SK-N-SH (cell line): Measurements from ENCODE around the gene C11orf58. TPM values are rescaled to one million over a fixed set of nuclear protein-coding genes. Genes with fewer than 3 reads are reported as not detected.

Source experiments
- CTCF ChIA-PET: fragments of 300-600, 350-600 bp; formaldehyde crosslinking; extraction: SDS; loops from one replicate; lab custom pipeline; 2021; lab: Yijun Ruan, JAX
- POLR2A ChIA-PET: fragments of 350-600 bp; sonication (Branson Sonifier 250); formaldehyde crosslinking; extraction: SDS; loops from one replicate; lab custom pipeline; 2020; ENCODE audit warnings: antibody characterized with exemption, inconsistent platforms; lab: Yijun Ruan, JAX
- DNase-seq: peaks from one replicate; pipeline ENCODE4 v3.0.0; 2012
- H2AFZ ChIP-seq: fragments of 200-600 bp; sonication (generic); 2 replicates; pipeline ENCODE4 v1.8.1; 2016; ENCODE audit warnings: antibody characterized with exemption, mild to moderate bottlenecking, low read depth
- H3F3A ChIP-seq: fragments of 200-600 bp; sonication (generic); replicated peaks from 2 replicates; pipeline ENCODE3; 2016; ENCODE audit warnings: antibody characterized with exemption, mild to moderate bottlenecking; ENCODE audit not compliant: insufficient read depth
- H3K27ac ChIP-seq, 2 experiments: fragments of 200-500 bp in 1 of 2; fragments of 200-600 bp in 1 of 2; sonication (Bioruptor generic) in 1 of 2; sonication (generic), shearing (Covaris generic) in 1 of 2; 2 replicates each; pipeline versions ENCODE4 v1.5.1 to v1.6.1; 2014 to 2016; ENCODE audit warnings: low read depth in 2 of 2, inconsistent platforms in 1 of 2, low read length in 1 of 2, mild to moderate bottlenecking in 1 of 2, mixed read lengths in 1 of 2
- H3K27me3 ChIP-seq: fragments of 200-600 bp; sonication (generic), shearing (Covaris generic); 2 replicates; pipeline ENCODE4 v1.6.1; 2016; ENCODE audit warnings: mixed run types; ENCODE audit not compliant: insufficient read depth
- H3K36me3 ChIP-seq, 2 experiments: fragments of 200-500 bp in 1 of 2; fragments of 200-600 bp in 1 of 2; sonication (Bioruptor generic) in 1 of 2; sonication (generic) in 1 of 2; replicated peaks in 1 of 2; 2 replicates each; pipeline versions ENCODE3 to v1.5.1; 2014 to 2016; ENCODE audit warnings: low read length in 1 of 2, mild to moderate bottlenecking in 1 of 2; ENCODE audit not compliant: insufficient read depth in 2 of 2, control insufficient read depth in 1 of 2
- H3K4me1 ChIP-seq, 2 experiments: fragments of 200-500 bp in 1 of 2; fragments of 200-600 bp in 1 of 2; sonication (Bioruptor generic) in 1 of 2; sonication (generic), shearing (Covaris generic) in 1 of 2; 2 replicates each; pipeline versions ENCODE4 v1.5.1 to v1.6.1; 2014 to 2016; ENCODE audit warnings: low read depth in 1 of 2, low read length in 1 of 2, mixed run types in 1 of 2; ENCODE audit not compliant: insufficient read depth in 2 of 2, control insufficient read depth in 1 of 2
- H3K4me2 ChIP-seq: fragments of 200-600 bp; sonication (generic), shearing (Covaris generic); 2 replicates; pipeline ENCODE4 v1.6.1; 2017; ENCODE audit warnings: mixed run types
- H3K4me3 ChIP-seq, 2 experiments: fragments of 200-500 bp in 1 of 2; fragments of 200-600 bp in 1 of 2; sonication (Bioruptor generic) in 1 of 2; sonication (generic), shearing (Covaris generic) in 1 of 2; 2 replicates each; pipeline versions ENCODE4 v1.5.1 to v1.8.1; 2014 to 2016; ENCODE audit warnings: low read depth in 2 of 2, inconsistent platforms in 1 of 2, low read length in 1 of 2, mild to moderate bottlenecking in 1 of 2, mixed read lengths in 1 of 2, moderate library complexity in 1 of 2
- H3K79me2 ChIP-seq: fragments of 200-600 bp; sonication (generic); 2 replicates; pipeline ENCODE4 v1.8.1; 2017; ENCODE audit warnings: mild to moderate bottlenecking; ENCODE audit not compliant: insufficient read depth
- H3K9ac ChIP-seq: fragments of 200-600 bp; sonication (generic); 2 replicates; pipeline ENCODE4 v1.6.1; 2017; ENCODE audit warnings: mixed run types
- H3K9me2 ChIP-seq: fragments of 200-600 bp; sonication (generic); 2 replicates; pipeline ENCODE4 v1.6.1; 2017; ENCODE audit warnings: mixed run types
- H3K9me3 ChIP-seq: fragments of 200-600 bp; sonication (generic); 2 replicates; pipeline ENCODE4 v1.6.1; 2017; ENCODE audit warnings: mixed run types, mild to moderate bottlenecking, moderate library complexity
- H4K20me1 ChIP-seq: fragments of 200-600 bp; sonication (generic); 2 replicates; pipeline ENCODE4 v1.6.1; 2017; ENCODE audit warnings: mild to moderate bottlenecking, mixed run types; ENCODE audit not compliant: insufficient read depth
- ELF1 ChIP-seq: IDR thresholded peaks from 2 replicates; pipeline ENCODE4 v1.4.0; 2012
- EP300 ChIP-seq, 2 experiments: IDR thresholded peaks; 2 replicates each; pipeline versions ENCODE4 v1.4.0 to v1.6.1; 2012; ENCODE audit warnings: borderline replicate concordance in 1 of 2, low read depth in 1 of 2, low read length in 1 of 2
- FOSL2 ChIP-seq: IDR thresholded peaks from 2 replicates; pipeline ENCODE4 v1.4.0; 2012; ENCODE audit warnings: low read depth, mild to moderate bottlenecking, moderate library complexity, borderline replicate concordance
- JUND ChIP-seq: IDR thresholded peaks from 2 replicates; pipeline ENCODE4 v1.4.0; 2012
- MEF2A ChIP-seq: IDR thresholded peaks from 2 replicates; pipeline ENCODE4 v1.4.0; 2012; ENCODE audit warnings: low read depth, borderline replicate concordance
- MXI1 ChIP-seq: IDR thresholded peaks from 2 replicates; pipeline ENCODE4 v1.6.1; 2012; ENCODE audit warnings: mild to moderate bottlenecking, low read depth, low read length, improper control_type of control experiment
- RCOR1 ChIP-seq: fragments of 150-350 bp; IDR thresholded peaks from 2 replicates; pipeline ENCODE4 v1.6.1; 2017; ENCODE audit warnings: antibody characterized with exemption, low read length
- RFX5 ChIP-seq: IDR thresholded peaks from 2 replicates; pipeline ENCODE4 v1.6.1; 2012; ENCODE audit warnings: mild to moderate bottlenecking, improper control_type of control experiment, low read length
- RXRA ChIP-seq: IDR thresholded peaks from 2 replicates; pipeline ENCODE4 v1.4.0; 2012; ENCODE audit warnings: low read depth, mild to moderate bottlenecking, borderline replicate concordance
- SIN3A ChIP-seq: IDR thresholded peaks from 2 replicates; pipeline ENCODE4 v1.6.1; 2012; ENCODE audit warnings: low read depth, mild to moderate bottlenecking, low read length, moderate library complexity, borderline replicate concordance
- SMC3 ChIP-seq: IDR thresholded peaks from 2 replicates; pipeline ENCODE4 v1.6.1; 2012; ENCODE audit warnings: low read depth, low read length, improper control_type of control experiment
- TAF1 ChIP-seq: IDR thresholded peaks from 2 replicates; pipeline ENCODE4 v1.6.1; 2012; ENCODE audit warnings: low read depth, mild to moderate bottlenecking, low read length, moderate library complexity, borderline replicate concordance
- TCF12 ChIP-seq: IDR thresholded peaks from 2 replicates; pipeline ENCODE4 v1.4.0; 2012
- WGBS: methylation state at CpG from one replicate; pipeline ENCODE4 v1.1.6; 2017; ENCODE audit warnings: low lambda C conversion rate; 5-methylcytosine and 5-hydroxymethylcytosine counted together
- polyA plus RNA-seq, 3 experiments: library from polyadenylated mRNA; depleted of rRNA; stranded (reverse); fragments of >200 nt; gene quantifications; 2 replicates each; pipeline ENCODE4 v1.2.3, GENCODE V29; 2012
- TF ChIP-seq, protein P1 (sequence below): IDR thresholded peaks from 2 replicates; pipeline ENCODE4 v1.4.0; 2012; ENCODE audit warnings: low read depth, borderline replicate concordance
- TF ChIP-seq, protein P2 (sequence below): IDR thresholded peaks from 2 replicates; pipeline ENCODE4 v1.6.1; 2012; ENCODE audit warnings: mild to moderate bottlenecking, low read depth, low read length, moderate library complexity
- TF ChIP-seq, protein P3 (sequence below): fragments of 200-600 bp; sonication (generic); IDR thresholded peaks from 2 replicates; pipeline ENCODE4 v1.6.1; 2017; ENCODE audit warnings: antibody characterized with exemption, mild to moderate bottlenecking, moderate library complexity
- TF ChIP-seq, protein P4 (sequence below): fragments of 150-350 bp; IDR thresholded peaks from 2 replicates; pipeline ENCODE4 v1.6.1; 2017; ENCODE audit warnings: antibody characterized with exemption, low read length, low read depth, borderline replicate concordance

The C11orf58 gene
- polyA plus RNA-seq, 1 of the 3 experiments (the other 2 are of a cell fraction) = 150 TPM

DNA sequence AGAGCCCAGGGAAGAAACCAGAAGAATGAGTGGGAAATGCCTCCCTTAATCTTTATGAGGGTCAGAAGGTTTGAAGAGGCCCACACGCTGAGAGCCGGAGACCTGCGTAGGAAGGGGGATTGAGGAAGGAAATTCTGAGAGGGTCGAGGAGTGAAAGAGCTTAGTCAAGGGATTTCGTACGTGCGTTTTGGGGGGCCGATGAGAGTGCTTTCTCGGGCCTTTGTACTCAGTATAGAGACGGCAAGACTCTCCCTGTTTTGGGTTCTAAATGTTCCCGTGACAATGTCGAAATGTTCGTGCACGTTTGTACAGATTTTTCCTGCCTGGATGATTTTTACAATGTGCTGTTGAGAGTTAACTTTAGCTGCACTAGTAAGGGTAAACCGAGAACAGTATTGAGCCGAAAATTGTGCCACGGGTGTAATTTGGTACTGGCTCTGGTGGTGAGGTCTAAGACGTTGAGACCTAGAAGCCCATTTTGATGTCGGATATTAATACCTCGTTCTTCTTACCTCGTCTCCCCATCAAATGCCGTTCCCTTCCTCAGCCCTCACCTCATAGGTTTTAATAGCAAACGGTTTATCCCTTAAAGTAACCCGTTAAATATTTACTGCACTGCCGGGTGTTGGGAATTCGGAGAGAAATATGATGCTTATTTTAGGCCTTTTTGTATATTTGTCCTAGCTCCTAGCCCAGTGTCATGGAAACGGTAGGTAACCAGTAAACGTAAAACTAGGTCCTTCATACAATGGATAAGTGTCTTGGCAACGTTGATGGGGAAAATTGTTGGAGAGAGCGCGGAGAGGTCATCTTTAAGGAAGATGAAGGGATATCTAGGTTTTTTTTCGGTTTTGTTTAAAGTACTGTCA is 734 bp downstream of the C11orf58 start:
- ChIA-PET POLR2A (interaction anchor here (0.8 to 1.5 kb wide), 5 partner anchors 10 to 1450 kb away, joined by 3 to 4 read pairs (median 4); no protein-coding TSS in a partner anchor), CTCF (interaction anchor here (1.5 to 1.6 kb wide), 2 partner anchors 11 to 45 kb away, joined by 4 read pairs; no protein-coding TSS in a partner anchor)
- Histone ChIP-seq H3K4me2 (peak overlapping the region; percentile 79), H3K36me3 (peaks cover 15 to 22% of the 10 kb centered on the region in 2 experiments), H3K27ac (peak overlapping the region; percentile 82 to 97), H3K9me2 (no peaks in the 10 kb centered on the region), H3K9me3 (no peaks in the 10 kb centered on the region), H4K20me1 (peaks cover 41% of the 10 kb centered on the region), H3K4me3 (peak overlapping the region; percentile 75 to 77), H3K27me3 (no peaks in the 10 kb centered on the region)
- TF ChIP-seq RFX5 (no peak), RCOR1 (no peak), MXI1 (0 out of 2 replicates have a peak, but pooled peaks have one; percentile 9)
- TF ChIP-seq, all 33 proteins: peak for 1
- peak overlapping the region; percentile 78 for H2AFZ ChIP-seq
- H3F3A ChIP-seq = no peaks in the 10 kb centered on the region
- H3K4me1 ChIP-seq = peaks cover 4 to 11% of the 10 kb centered on the region in 2 experiments; a peak in 2 of 4 replicates
- 3% methylated on average over 32 of the region's 32 CpGs for WGBS
- DNase-seq = peak; percentile 17
- H3K9ac ChIP-seq = peak overlapping the region; percentile 97
- peaks cover 57% of the 10 kb centered on the region for H3K79me2 ChIP-seq

DNA sequence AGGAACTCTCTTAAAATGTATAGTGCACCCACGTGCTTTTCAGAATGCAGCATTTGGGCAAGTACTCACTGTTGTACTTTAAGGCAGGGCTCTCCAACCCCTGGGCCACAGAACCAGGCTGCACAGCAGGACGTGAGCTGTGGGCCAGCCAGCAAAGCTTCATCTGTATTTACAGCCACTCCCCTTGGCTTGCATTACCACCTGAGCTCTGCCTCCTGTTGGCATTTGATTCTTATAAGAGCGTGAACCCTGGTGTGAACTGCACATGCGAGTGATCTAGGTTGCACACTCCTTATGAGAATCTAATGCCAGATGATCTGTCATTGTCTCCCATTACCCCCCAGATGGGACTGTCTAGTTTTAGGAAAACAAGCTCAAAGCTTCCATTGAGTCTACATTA is 3.0 kb downstream of the C11orf58 start:
- Histone ChIP-seq H3K36me3 (peaks cover 38 to 45% of the 10 kb centered on the region in 2 experiments), H3K4me1 (peaks cover 4 to 11% of the 10 kb centered on the region in 2 experiments; a peak in 2 of 4 replicates), H3K4me2 (no peak overlapping the region), H3K9ac (no peak overlapping the region), H3K4me3 (no peak overlapping the region), H3K27ac (no peak overlapping the region), H2AFZ (no peak overlapping the region), H3K9me3 (no peaks in the 10 kb centered on the region), H3F3A (no peaks in the 10 kb centered on the region), H3K9me2 (no peaks in the 10 kb centered on the region), H4K20me1 (peaks cover 61% of the 10 kb centered on the region), H3K27me3 (no peaks in the 10 kb centered on the region), H3K79me2 (peaks cover 80% of the 10 kb centered on the region)
- no peak for DNase-seq
- ChIA-PET CTCF (interaction anchor here (1.5 kb wide), 1 partner anchor 44 kb away, joined by 4 read pairs; no protein-coding TSS in a partner anchor), POLR2A (no interaction called here)
- 96% methylated on average over 4 of the region's 4 CpGs for WGBS
- TF ChIP-seq JUND = no peak
- no peak for TF ChIP-seq ELF1
- TF ChIP-seq, protein P1, sequence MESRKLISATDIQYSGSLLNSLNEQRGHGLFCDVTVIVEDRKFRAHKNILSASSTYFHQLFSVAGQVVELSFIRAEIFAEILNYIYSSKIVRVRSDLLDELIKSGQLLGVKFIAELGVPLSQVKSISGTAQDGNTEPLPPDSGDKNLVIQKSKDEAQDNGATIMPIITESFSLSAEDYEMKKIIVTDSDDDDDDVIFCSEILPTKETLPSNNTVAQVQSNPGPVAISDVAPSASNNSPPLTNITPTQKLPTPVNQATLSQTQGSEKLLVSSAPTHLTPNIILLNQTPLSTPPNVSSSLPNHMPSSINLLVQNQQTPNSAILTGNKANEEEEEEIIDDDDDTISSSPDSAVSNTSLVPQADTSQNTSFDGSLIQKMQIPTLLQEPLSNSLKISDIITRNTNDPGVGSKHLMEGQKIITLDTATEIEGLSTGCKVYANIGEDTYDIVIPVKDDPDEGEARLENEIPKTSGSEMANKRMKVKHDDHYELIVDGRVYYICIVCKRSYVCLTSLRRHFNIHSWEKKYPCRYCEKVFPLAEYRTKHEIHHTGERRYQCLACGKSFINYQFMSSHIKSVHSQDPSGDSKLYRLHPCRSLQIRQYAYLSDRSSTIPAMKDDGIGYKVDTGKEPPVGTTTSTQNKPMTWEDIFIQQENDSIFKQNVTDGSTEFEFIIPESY = no peak
- no peak for TF ChIP-seq SIN3A
- TF ChIP-seq EP300 (IDR thresholded peaks at IDR 0.05; ENCODE audit: borderline replicate concordance in 1 of 2, low read depth in 1 of 2, low read length in 1 of 2) = no peak
- no peak for TF ChIP-seq SMC3
- TF ChIP-seq, protein P2, sequence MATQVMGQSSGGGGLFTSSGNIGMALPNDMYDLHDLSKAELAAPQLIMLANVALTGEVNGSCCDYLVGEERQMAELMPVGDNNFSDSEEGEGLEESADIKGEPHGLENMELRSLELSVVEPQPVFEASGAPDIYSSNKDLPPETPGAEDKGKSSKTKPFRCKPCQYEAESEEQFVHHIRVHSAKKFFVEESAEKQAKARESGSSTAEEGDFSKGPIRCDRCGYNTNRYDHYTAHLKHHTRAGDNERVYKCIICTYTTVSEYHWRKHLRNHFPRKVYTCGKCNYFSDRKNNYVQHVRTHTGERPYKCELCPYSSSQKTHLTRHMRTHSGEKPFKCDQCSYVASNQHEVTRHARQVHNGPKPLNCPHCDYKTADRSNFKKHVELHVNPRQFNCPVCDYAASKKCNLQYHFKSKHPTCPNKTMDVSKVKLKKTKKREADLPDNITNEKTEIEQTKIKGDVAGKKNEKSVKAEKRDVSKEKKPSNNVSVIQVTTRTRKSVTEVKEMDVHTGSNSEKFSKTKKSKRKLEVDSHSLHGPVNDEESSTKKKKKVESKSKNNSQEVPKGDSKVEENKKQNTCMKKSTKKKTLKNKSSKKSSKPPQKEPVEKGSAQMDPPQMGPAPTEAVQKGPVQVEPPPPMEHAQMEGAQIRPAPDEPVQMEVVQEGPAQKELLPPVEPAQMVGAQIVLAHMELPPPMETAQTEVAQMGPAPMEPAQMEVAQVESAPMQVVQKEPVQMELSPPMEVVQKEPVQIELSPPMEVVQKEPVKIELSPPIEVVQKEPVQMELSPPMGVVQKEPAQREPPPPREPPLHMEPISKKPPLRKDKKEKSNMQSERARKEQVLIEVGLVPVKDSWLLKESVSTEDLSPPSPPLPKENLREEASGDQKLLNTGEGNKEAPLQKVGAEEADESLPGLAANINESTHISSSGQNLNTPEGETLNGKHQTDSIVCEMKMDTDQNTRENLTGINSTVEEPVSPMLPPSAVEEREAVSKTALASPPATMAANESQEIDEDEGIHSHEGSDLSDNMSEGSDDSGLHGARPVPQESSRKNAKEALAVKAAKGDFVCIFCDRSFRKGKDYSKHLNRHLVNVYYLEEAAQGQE = no peak
- TF ChIP-seq, protein P3, sequence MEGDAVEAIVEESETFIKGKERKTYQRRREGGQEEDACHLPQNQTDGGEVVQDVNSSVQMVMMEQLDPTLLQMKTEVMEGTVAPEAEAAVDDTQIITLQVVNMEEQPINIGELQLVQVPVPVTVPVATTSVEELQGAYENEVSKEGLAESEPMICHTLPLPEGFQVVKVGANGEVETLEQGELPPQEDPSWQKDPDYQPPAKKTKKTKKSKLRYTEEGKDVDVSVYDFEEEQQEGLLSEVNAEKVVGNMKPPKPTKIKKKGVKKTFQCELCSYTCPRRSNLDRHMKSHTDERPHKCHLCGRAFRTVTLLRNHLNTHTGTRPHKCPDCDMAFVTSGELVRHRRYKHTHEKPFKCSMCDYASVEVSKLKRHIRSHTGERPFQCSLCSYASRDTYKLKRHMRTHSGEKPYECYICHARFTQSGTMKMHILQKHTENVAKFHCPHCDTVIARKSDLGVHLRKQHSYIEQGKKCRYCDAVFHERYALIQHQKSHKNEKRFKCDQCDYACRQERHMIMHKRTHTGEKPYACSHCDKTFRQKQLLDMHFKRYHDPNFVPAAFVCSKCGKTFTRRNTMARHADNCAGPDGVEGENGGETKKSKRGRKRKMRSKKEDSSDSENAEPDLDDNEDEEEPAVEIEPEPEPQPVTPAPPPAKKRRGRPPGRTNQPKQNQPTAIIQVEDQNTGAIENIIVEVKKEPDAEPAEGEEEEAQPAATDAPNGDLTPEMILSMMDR = no peak
- TF ChIP-seq FOSL2 = no peak
- TF ChIP-seq TAF1 = no peak
- no peak for TF ChIP-seq TCF12
- no peak for TF ChIP-seq RXRA
- TF ChIP-seq, protein P4, sequence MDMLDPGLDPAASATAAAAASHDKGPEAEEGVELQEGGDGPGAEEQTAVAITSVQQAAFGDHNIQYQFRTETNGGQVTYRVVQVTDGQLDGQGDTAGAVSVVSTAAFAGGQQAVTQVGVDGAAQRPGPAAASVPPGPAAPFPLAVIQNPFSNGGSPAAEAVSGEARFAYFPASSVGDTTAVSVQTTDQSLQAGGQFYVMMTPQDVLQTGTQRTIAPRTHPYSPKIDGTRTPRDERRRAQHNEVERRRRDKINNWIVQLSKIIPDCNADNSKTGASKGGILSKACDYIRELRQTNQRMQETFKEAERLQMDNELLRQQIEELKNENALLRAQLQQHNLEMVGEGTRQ = no peak
- TF ChIP-seq RFX5 = no peak
- TF ChIP-seq MEF2A = no peak
